Measurements from ENCODE around the gene TTC24. TPM values are rescaled to one million over a fixed set of nuclear protein-coding genes. Genes with fewer than 3 reads are reported as not detected.
A peak's percentile ranks its signal among the peaks of the same experiment; 100 is the strongest.

The TTC24 gene
- total and polyA plus RNA-seq, 4 donors = 0.36 TPM; not detected in 3

DNA sequence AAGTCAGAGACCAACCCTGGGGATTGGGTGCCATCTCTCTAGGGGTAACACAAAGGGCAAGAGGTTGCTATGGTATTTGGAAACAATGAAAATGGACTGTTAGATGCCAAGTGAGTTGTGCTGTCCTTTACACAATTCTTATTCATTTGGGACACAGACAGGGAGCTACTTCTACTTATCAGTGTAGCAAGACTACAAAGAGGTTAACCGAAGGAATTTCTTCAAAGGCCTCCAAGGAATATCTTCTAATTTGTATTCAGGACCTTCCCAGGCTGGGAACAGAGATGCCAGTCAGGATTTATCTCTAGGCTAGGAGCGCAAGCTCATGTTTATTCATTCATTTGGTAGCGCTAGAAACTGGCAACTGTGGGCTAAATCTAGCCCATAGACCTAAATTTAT lies 14.7 kb downstream of the TTC24 start:
- WGBS, 2 donors = 76 to 78% methylated on average over 3 of the region's 3 CpGs
- intact Hi-C loops (cut with DNase I) = loop anchor here in 1 of 2 donors (5.0 kb wide), 1 partner anchor 82 kb away; no protein-coding TSS in a partner anchor
- Histone ChIP-seq H3K9me3 (ENCODE audit: control insufficient read depth, low read length) (no peaks in the 10 kb centered on the region), H3K27me3 (ENCODE audit: control insufficient read depth in 1 of 2, insufficient read depth in 2 of 2, low read length in 1 of 2) (no peaks in the 10 kb centered on the region), H3K4me1 (ENCODE audit: control insufficient read depth in 1 of 2, insufficient read depth in 2 of 2, low read length in 2 of 2) (no peaks in the 10 kb centered on the region), H3K4me3 (ENCODE audit: low read length in 2 of 2) (no peak overlapping the region), H3K36me3 (ENCODE audit: control insufficient read depth in 1 of 2, insufficient read depth in 2 of 2, low read length in 1 of 2) (peaks cover 5 to 6% of the 10 kb centered on the region in 2 donors), H3K27ac (ENCODE audit: low read depth in 1 of 2, low read length in 2 of 2) (no peak overlapping the region)
- ATAC-seq (ENCODE audit: low FRiP score) (no peak), DNase-seq (no peak)

DNA sequence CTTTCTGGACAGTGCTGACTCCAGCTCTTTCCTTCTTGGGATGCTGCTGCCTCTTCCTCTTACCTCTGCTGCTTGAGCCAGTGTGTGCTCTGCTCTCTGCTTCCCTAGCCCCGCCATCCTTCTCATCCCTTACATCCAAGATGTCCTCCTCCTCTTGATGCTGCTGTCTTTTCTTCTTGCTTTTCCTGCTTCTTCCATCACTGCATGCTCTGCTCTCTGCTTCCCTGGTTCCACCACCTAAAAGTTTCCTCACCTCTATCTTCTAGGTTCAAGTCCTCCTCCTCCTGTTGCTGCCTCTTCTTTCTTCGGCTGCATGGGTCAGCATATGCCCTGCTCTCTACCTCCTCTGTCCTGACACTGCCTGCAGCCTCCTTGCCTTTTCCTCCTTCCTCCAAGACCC lies 15.5 kb downstream of the TTC24 start:
- ATAC-seq (ENCODE audit: low FRiP score) = no peak
- Histone ChIP-seq H3K9me3 (ENCODE audit: control insufficient read depth, low read length) (no peaks in the 10 kb centered on the region), H3K4me3 (ENCODE audit: low read length in 2 of 2) (no peak overlapping the region), H3K36me3 (ENCODE audit: control insufficient read depth in 1 of 2, insufficient read depth in 2 of 2, low read length in 1 of 2) (peaks cover 5 to 6% of the 10 kb centered on the region in 2 donors), H3K27ac (ENCODE audit: low read depth in 1 of 2, low read length in 2 of 2) (no peak overlapping the region), H3K27me3 (ENCODE audit: control insufficient read depth in 1 of 2, insufficient read depth in 2 of 2, low read length in 1 of 2) (no peaks in the 10 kb centered on the region), H3K4me1 (ENCODE audit: control insufficient read depth in 1 of 2, insufficient read depth in 2 of 2, low read length in 2 of 2) (no peaks in the 10 kb centered on the region)
- peak in 1 of 2 donors; percentile 25 for DNase-seq
- 87 to 91% methylated on average over 2 of the region's 2 CpGs for WGBS, 2 donors
- intact Hi-C loops (cut with DNase I) = no loop called here

DNA sequence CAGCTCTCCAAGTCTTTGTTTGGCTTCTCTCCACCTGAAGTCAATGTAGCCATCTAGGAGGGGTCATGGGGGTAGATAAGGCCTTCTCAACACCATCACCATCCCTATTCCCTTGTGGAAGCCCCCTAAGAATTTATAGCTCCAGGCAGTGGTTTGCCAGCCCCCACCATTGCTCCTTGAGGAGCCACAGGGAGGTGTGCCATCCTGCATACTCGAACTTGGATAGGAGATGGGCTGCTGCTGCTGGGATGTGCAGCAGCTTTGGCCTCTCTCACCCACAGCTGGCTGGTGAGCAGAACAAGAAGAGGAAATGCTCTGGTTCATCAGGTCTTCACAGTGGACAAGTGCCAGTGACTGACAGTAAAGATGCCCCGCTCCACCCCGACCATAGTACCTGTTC lies 16.9 kb downstream of the TTC24 start:
- Histone ChIP-seq H3K36me3 (ENCODE audit: control insufficient read depth in 1 of 2, insufficient read depth in 2 of 2, low read length in 1 of 2) (peaks cover 5 to 6% of the 10 kb centered on the region in 2 donors), H3K27me3 (ENCODE audit: control insufficient read depth in 1 of 2, insufficient read depth in 2 of 2, low read length in 1 of 2) (no peaks in the 10 kb centered on the region), H3K27ac (ENCODE audit: low read depth in 1 of 2, low read length in 2 of 2) (no peak overlapping the region), H3K4me3 (ENCODE audit: low read length in 2 of 2) (no peak overlapping the region), H3K9me3 (ENCODE audit: control insufficient read depth, low read length) (no peaks in the 10 kb centered on the region), H3K4me1 (ENCODE audit: control insufficient read depth in 1 of 2, insufficient read depth in 2 of 2, low read length in 2 of 2) (no peaks in the 10 kb centered on the region)
- ATAC-seq (ENCODE audit: low FRiP score) = no peak
- peak in 1 of 2 donors; percentile 21 for DNase-seq
- intact Hi-C loops (cut with DNase I) = no loop called here
- WGBS, 2 donors = 86 to 94% methylated on average over 3 of the region's 3 CpGs

DNA sequence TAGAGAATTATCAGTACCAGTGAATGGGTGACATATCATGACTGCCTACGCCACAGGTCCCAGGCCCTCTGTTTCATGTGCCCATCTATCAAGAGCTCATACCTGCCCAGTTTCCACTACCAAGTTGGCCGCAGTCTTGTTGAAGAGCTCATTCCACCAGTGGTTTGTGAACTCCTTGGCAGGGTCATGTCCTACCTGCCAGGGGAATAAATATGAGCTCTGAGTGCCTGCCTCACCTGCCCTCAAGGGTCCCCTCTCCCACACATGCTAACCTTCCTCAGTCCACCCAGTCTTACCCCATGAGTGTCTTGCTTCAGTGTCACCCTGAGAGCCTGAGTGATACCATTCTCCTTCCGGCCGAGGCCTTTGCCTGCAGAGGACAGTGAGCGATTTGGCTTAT lies 18.6 kb downstream of the TTC24 start:
- Histone ChIP-seq H3K9me3 (ENCODE audit: control insufficient read depth, low read length) (no peaks in the 10 kb centered on the region), H3K4me3 (ENCODE audit: low read length in 2 of 2) (no peak overlapping the region), H3K4me1 (ENCODE audit: control insufficient read depth in 1 of 2, insufficient read depth in 2 of 2, low read length in 2 of 2) (no peaks in the 10 kb centered on the region), H3K36me3 (ENCODE audit: control insufficient read depth in 1 of 2, insufficient read depth in 2 of 2, low read length in 1 of 2) (peaks cover 5 to 6% of the 10 kb centered on the region in 2 donors), H3K27ac (ENCODE audit: low read depth in 1 of 2, low read length in 2 of 2) (no peak overlapping the region), H3K27me3 (ENCODE audit: control insufficient read depth in 1 of 2, insufficient read depth in 2 of 2, low read length in 1 of 2) (no peaks in the 10 kb centered on the region)
- ATAC-seq (ENCODE audit: low FRiP score) (no peak), DNase-seq (peak in 1 of 2 donors; percentile 22)
- intact Hi-C loops (cut with DNase I) = no loop called here
- 91% methylated on average over 5 of the region's 5 CpGs for WGBS, 2 donors

DNA sequence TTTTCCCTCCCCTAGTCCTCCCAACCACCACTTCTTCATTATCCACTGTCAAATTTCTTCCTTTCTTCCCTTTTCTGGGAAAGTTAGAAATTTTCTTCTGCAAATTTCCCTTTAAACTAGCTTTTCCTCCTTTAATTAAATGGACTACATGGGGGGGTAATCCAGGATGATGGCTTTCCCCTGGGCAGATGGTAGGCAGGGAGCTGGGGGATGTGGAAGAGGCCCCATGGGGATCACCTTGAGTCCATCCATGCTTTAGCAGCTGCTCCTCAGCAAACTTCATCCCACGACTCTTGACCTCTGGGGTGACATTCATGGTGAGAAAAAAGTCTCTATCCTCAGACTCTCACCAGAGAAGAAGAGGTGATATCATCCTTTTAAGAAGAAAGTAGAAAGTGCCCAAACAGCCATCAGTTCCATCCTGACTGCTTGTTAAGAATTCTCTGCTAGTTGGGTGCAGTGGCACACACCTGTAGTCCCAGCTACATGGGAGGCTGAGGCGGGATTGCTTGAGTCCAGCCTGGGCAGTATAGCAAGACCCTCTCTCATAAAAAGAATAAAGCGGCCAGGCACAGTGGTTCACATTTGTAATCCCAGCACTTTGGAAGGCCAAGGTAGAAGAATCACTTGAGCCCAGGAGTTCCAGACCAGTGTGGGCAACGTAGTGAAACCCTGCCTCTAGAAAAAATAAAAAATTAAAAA lies 19.4 kb downstream of the TTC24 start:
- no peak overlapping the region for H3K27ac ChIP-seq (ENCODE audit: low read depth in 1 of 2, low read length in 2 of 2)
- intact Hi-C loops (cut with DNase I) = no loop called here

GRCh38 chr1:156599811-156600210 lies 20.3 kb downstream of the TTC24 start:
- intact Hi-C loops (cut with DNase I) = loop anchor here in 1 of 2 donors (10.0 kb wide), 1 partner anchor 215 kb away; no protein-coding TSS in a partner anchor
- ATAC-seq (ENCODE audit: low FRiP score) (no peak), DNase-seq (no peak)
- 70 to 77% methylated on average over 3 of the region's 3 CpGs for WGBS, 2 donors
- H3K27me3 ChIP-seq (ENCODE audit: control insufficient read depth in 1 of 2, insufficient read depth in 2 of 2, low read length in 1 of 2) = no peaks in the 10 kb centered on the region
- no peak overlapping the region for H3K27ac ChIP-seq (ENCODE audit: low read depth in 1 of 2, low read length in 2 of 2)
- H3K4me1 ChIP-seq (ENCODE audit: control insufficient read depth in 1 of 2, insufficient read depth in 2 of 2, low read length in 2 of 2) = no peaks in the 10 kb centered on the region
- H3K4me3 ChIP-seq (ENCODE audit: low read length in 2 of 2) = no peak overlapping the region
- H3K9me3 ChIP-seq (ENCODE audit: control insufficient read depth, low read length) = no peaks in the 10 kb centered on the region
- peaks cover 4 to 5% of the 10 kb centered on the region in 2 donors for H3K36me3 ChIP-seq (ENCODE audit: control insufficient read depth in 1 of 2, insufficient read depth in 2 of 2, low read length in 1 of 2)

More for the DNA sequence above, 19.4 kb downstream of the TTC24 start:
- no peaks in the 10 kb centered on the region for H3K4me1 ChIP-seq (ENCODE audit: control insufficient read depth in 1 of 2, insufficient read depth in 2 of 2, low read length in 2 of 2)
- no peak for ATAC-seq (ENCODE audit: low FRiP score)
- no peak overlapping the region for H3K4me3 ChIP-seq (ENCODE audit: low read length in 2 of 2)
- 83 to 86% methylated on average over 4 of the region's 4 CpGs for WGBS, 2 donors
- no peaks in the 10 kb centered on the region for H3K9me3 ChIP-seq (ENCODE audit: control insufficient read depth, low read length)
- H3K27me3 ChIP-seq (ENCODE audit: control insufficient read depth in 1 of 2, insufficient read depth in 2 of 2, low read length in 1 of 2) = no peaks in the 10 kb centered on the region
- H3K36me3 ChIP-seq (ENCODE audit: control insufficient read depth in 1 of 2, insufficient read depth in 2 of 2, low read length in 1 of 2) = peaks cover 4 to 5% of the 10 kb centered on the region in 2 donors
- DNase-seq = no peak

GRCh38 chr1:156600733-156601121 lies 21.2 kb downstream of the TTC24 start:
- ATAC-seq (ENCODE audit: low FRiP score) = no peak
- intact Hi-C loops (cut with DNase I) = loop anchor here in 1 of 2 donors (10.0 kb wide), 1 partner anchor 216 kb away; no protein-coding TSS in a partner anchor
- peaks cover 1 to 5% of the 10 kb centered on the region in 2 donors for H3K36me3 ChIP-seq (ENCODE audit: control insufficient read depth in 1 of 2, insufficient read depth in 2 of 2, low read length in 1 of 2)
- peak overlapping the region; percentile 56 for H3K4me3 ChIP-seq (ENCODE audit: low read length in 2 of 2)
- H3K27me3 ChIP-seq (ENCODE audit: control insufficient read depth in 1 of 2, insufficient read depth in 2 of 2, low read length in 1 of 2) = no peaks in the 10 kb centered on the region
- peak overlapping the region in 1 of 2 donors; percentile 55 for H3K27ac ChIP-seq (ENCODE audit: low read depth in 1 of 2, low read length in 2 of 2)
- peak in 1 of 2 donors; percentile 50 for DNase-seq
- no peaks in the 10 kb centered on the region for H3K4me1 ChIP-seq (ENCODE audit: control insufficient read depth in 1 of 2, insufficient read depth in 2 of 2, low read length in 2 of 2)
- 3 to 4% methylated on average over 13 of the region's 13 CpGs for whole genome bisulfite sequencing, 2 donors
- H3K9me3 ChIP-seq (ENCODE audit: control insufficient read depth, low read length) = no peaks in the 10 kb centered on the region

DNA sequence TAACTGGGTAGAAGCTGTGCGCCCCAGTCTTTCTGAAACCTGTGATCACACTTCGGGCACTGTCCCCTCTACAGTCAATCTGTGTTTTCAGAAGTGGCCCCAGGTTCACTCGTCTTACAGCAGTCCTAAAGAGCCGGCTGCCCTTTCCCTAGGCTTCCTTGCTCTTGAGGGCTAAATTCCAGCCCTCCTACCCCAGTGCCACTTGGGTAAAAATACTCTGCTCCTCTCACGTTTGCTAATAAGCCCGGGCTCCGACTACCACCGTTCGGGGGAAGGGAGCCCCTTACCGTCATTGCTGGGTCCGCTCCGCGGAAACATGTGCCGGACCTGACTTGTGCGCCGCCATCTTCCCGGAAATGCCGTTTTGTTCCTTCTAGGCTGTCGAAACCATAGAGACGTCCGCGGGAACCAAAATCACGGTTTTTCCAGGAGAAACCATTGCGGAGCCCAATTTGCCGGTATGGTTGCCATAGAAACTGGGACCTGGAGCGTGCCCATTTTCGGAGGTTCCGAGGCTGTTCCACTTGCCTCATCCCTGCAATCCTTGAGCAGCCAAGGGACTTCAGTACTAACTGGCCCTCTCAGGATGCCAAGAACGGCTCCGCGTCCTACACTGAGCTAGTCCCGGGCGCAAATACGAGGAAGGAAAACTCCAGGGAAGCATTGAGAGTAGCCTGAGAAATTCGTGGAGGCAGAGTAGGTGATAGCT lies 21.8 kb downstream of the TTC24 start, which contains the start of gene GPATCH4:
Gene GPATCH4 (minus strand): TSS at position 358 of the 709 bp plus-strand sequence.
- H3K27me3 ChIP-seq (ENCODE audit: control insufficient read depth in 1 of 2, insufficient read depth in 2 of 2, low read length in 1 of 2) = no peaks in the 10 kb centered on the region
- peak within 1 kb of the TSS in 1 of 2 donors; percentile 67 for H3K27ac ChIP-seq (ENCODE audit: low read depth in 1 of 2, low read length in 2 of 2)
- peak within 1 kb of the TSS; percentile 56 for H3K4me3 ChIP-seq (ENCODE audit: low read length in 2 of 2)
- intact Hi-C loops (cut with DNase I) = loop anchor here in 1 of 2 donors (10.0 kb wide), 1 partner anchor 216 kb away; no protein-coding TSS in a partner anchor
- DNase-seq = peak; percentile 89 to 90
- peak; percentile 94 for ATAC-seq (ENCODE audit: low FRiP score)
- H3K36me3 ChIP-seq (ENCODE audit: control insufficient read depth in 1 of 2, insufficient read depth in 2 of 2, low read length in 1 of 2) = peaks cover 0 to 5% of the 10 kb centered on the region in 2 donors
- no peaks in the 10 kb centered on the region for H3K4me1 ChIP-seq (ENCODE audit: control insufficient read depth in 1 of 2, insufficient read depth in 2 of 2, low read length in 2 of 2)
- no peaks in the 10 kb centered on the region for H3K9me3 ChIP-seq (ENCODE audit: control insufficient read depth, low read length)
- WGBS, 2 donors = 0 to 1% methylated on average over 35 of the region's 35 CpGs

All from aorta (tissue), 5 donors.